GM19452 (cell line): Measurements from ENCODE around the gene ARIH2.

Experiments
- ATAC-seq: cut with Tn5 transposase; IDR thresholded peaks from one replicate; pipeline ENCODE4 v1.9.1; 2021; ENCODE audit not compliant: unreplicated experiment

Gene ARIH2

DNA sequence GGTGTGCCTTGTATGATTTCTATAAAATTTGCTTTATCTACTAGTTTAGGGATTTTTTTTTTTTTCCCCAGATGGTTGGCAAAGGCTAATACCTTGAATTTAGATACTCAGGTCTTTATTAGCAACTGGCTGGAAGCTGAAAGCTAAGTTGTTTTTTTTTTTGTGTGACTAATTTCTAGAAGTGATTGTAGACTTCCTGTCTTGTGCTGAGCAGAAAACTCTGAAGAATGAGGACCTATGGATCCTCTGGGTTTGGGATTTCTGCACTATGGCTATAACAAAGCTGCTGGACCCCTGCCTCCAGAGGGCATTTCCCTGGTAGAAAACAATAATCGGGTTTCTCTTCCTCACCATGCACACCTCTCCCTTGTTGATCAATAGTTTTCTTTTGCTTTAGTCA is 10.0 kb downstream of the ARIH2 start:
- no peak for ATAC-seq

- ATAC-seq = no peak
Measured at GRCh38 chr3:48929358-48930035, 10.9 kb downstream of the ARIH2 start.

GRCh38 chr3:48930590-48930989 is 11.9 kb downstream of the ARIH2 start:
- ATAC-seq = no peak

GRCh38 chr3:48931944-48932580 is 13.4 kb downstream of the ARIH2 start:
- no peak for ATAC-seq

DNA sequence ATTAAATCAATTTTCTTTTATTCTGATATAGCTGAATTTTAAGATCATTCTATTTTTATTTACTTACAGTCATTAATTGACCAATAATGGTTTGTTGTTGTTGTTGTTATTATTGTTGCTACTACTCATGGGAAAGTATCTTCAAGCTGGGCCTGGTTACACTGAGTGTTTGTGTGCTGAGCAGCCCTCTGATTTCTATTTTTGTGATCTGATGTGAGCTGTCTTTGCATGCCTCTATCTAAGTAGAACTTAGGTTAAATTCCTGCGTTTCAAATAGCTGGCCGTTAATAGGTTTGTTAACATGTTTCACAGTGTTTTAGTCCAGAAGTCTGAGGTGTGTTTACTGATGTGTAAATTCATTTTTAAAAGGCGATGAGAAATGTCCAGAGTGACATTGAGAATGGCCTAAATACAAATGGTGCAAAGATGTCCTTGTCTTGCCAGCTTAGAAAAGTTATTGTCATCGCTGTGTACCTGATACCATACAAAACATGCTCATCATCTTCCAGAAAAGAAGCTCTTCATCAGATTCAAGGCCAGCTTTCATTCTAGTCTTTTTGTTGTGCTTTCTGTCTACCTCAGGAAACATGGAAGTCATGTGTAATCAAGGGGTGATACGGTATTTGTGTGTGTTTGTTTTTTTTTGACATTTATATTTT is 15.8 kb downstream of the ARIH2 start:
- no peak for ATAC-seq

DNA sequence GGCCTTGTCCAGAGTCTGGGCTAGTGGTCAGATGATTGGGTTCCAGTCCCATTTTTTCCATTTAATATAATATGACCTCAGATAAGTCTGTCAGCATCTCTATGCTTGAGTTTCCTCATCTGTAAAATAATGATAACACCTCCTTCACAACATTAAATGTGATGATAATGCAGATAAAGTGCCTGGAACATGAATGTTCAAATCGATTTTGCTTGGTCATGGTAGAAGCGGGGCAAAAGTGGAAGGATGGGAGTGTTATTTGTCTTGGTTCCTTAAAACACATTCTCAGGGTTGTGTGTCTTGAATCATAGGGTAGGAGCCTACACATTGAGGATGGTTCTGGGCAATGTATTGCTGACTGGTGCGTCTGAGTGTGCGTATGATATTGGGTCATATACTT is 16.9 kb downstream of the ARIH2 start:
- ATAC-seq = no peak

DNA sequence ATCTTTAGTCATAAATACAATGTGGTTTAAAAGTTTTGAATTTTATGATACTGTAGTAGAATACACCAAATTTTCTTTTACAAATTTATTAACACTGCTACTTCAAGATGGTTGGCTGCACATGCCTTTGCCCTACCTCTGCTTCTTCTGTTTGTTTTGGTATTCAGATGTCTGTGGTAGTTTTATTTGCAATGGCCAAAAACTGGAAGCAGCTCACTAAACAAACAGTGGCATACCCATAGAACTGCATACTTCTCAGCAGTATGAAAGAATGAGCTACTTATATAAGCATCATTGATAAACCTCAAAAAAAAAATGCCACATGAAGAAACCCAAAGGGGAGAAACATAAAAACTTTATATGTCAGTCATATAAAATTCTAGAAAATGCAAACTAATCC is 19.5 kb downstream of the ARIH2 start:
- no peak for ATAC-seq

- ATAC-seq = no peak
Measured at GRCh38 chr3:48938689-48939088, 20.0 kb downstream of the ARIH2 start.

- no peak for ATAC-seq
Measured at GRCh38 chr3:48945432-48945831, 26.8 kb downstream of the ARIH2 start.

GRCh38 chr3:48945891-48946549 is 27.4 kb downstream of the ARIH2 start:
- no peak for ATAC-seq

GRCh38 chr3:48949376-48949717 is 30.7 kb downstream of the ARIH2 start:
- ATAC-seq = no peak

DNA sequence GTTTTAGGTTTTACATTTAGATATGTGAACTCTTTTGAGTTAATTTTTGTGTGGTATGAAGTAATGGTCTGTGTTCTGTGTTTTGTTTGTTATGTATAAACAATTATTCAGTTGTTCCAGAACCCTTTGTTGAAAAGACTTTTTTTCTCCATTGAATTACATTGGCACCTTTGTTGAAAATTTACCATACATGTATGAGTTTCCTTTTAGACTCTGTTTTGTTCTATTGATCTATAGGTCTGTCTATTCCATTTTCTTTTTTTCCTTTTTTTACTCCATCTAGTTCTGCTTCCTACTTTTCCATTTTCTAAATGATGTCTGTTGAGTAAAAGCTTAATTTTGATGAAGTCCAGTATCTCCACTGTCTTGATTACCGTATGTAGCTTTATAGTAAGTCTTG is 31.4 kb downstream of the ARIH2 start:
- no peak for ATAC-seq

- ATAC-seq = no peak
Measured at GRCh38 chr3:48951764-48952163, 33.1 kb downstream of the ARIH2 start.

- ATAC-seq = no peak
Measured at GRCh38 chr3:48952510-48953118, 34.0 kb downstream of the ARIH2 start.

- no peak for ATAC-seq
Measured at GRCh38 chr3:48957006-48957705, 38.5 kb downstream of the ARIH2 start.

GRCh38 chr3:48960841-48961413 is 42.3 kb downstream of the ARIH2 start:
- ATAC-seq = no peak

GRCh38 chr3:48962340-48962739 is 43.7 kb downstream of the ARIH2 start:
- ATAC-seq = no peak

DNA sequence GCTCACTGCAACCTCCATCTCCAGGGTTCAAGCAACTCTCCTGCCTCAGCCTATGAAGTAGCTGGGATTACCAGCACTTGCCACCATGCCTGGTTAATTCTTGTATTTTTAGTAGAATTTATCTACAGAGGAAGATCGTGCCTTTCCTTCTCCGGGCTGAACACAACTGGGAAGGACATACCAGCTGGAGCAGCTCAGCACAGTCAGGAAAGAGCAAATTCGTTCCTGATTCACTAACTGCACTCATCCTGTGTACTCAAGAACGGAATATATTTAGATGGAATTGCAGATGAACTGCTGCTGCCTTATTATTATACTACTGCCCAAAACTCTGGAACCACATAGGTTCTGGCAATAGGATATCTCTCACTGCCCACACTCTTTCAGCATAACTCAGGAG is 44.3 kb downstream of the ARIH2 start:
- no peak for ATAC-seq

- no peak for ATAC-seq
Measured at GRCh38 chr3:48963591-48963990, 44.9 kb downstream of the ARIH2 start.

DNA sequence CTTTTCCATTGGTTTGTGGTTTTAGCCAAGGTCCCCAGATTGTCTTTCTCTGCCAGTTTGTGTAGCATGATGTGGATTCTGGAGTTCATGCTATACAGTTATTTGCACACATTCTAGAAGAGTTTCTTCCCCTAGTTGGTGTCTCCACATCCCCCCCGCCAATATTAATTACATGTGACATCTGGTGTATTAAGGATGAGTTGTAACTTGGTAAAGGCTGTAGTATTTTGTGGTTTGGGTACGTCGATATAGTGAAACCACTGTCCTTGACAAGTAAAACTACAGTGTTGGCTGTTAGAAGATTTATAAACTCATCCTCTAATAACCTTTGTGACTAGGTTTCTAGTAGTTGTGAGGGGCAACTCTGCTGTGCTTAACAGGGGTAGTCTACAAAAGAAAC is 47.7 kb downstream of the ARIH2 start:
- no peak for ATAC-seq
